Measurements from ENCODE around the gene TAF10. TPM values are rescaled to one million over a fixed set of nuclear protein-coding genes. Genes with fewer than 3 reads are reported as not detected.

The TAF10 gene
- total RNA-seq, 1 experiment from 2014 or later = 99.9 TPM

- DNase-seq (ENCODE audit: low read depth) = no peak
These were observed 29.1 kb upstream of the TAF10 start for GRCh38 chr11:6640985-6641701.

DNA sequence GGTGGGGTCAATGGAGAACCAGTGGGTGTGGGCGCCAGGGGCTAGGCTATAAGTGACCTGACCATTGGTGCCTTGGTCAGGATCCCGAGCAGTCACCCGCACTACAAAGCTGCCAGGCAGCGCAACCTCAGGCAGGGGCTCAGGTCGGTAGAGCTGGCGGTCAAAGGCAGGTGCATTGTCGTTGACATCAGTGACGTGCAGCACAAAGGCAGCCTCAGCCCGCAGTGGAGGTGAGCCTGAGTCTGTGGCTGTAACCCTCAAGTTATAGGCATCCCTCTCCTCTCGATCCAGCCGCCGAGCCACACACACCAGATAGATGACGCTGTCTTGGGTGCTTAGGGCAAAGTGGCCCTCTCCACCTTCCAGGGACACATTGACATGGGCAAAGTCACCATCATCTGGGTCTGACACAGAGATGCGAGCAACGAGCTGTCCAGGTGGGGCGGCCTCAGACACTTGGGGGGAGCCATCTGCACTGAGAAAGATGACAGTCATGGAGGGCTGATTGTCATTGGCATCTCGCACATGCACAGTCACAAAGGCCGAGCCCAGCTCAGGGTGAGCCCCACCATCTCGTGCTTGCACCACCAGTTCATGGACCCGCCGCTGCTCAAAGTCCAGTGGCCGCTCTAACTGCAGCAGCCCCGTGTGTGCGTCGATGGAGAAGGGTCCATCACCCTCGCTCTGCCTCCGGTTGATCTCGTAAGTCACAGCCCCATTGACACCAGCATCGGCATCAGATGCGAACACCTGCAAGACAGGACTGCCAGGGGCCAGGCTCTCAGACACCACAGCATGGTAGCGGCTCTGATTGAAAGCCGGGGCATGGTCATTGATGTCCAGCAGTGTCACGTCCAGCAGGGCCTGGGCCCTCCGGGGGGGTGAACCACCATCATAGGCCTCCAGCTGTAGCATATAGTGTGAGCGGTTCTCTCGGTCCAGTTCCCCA is 28.3 kb upstream of the TAF10 start:
- no peak for DNase-seq (ENCODE audit: low read depth)

- DNase-seq (ENCODE audit: low read depth) = no peak
These were observed 26.4 kb upstream of the TAF10 start for GRCh38 chr11:6638429-6638828.

GRCh38 chr11:6637871-6638270 is 25.9 kb upstream of the TAF10 start:
- no peak for DNase-seq (ENCODE audit: low read depth)

- no peak for DNase-seq (ENCODE audit: low read depth)
These were observed 24.5 kb upstream of the TAF10 start for GRCh38 chr11:6636480-6636879.

- peak; percentile 86 for DNase-seq (ENCODE audit: low read depth)
These were observed 23.3 kb upstream of the TAF10 start for GRCh38 chr11:6635082-6635932.

DNA sequence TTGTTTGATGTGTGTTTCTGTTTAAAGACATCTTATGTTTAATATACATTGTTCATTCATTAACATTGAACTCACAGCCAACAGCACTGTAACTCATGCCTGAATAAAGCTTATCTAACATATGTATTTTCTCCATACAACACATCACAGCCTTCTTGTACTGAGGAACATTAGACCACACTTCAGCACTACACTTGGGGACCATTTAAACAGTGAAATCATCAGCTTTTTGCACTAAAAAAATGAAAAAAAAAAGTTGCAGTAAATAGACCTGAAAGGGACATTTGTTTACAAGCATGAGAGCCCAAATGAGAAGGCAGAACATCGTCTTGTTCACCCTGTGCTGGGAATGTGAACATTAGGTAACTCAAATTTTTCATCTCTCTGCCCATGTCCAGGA is 22.5 kb upstream of the TAF10 start:
- DNase-seq (ENCODE audit: low read depth) = no peak

DNA sequence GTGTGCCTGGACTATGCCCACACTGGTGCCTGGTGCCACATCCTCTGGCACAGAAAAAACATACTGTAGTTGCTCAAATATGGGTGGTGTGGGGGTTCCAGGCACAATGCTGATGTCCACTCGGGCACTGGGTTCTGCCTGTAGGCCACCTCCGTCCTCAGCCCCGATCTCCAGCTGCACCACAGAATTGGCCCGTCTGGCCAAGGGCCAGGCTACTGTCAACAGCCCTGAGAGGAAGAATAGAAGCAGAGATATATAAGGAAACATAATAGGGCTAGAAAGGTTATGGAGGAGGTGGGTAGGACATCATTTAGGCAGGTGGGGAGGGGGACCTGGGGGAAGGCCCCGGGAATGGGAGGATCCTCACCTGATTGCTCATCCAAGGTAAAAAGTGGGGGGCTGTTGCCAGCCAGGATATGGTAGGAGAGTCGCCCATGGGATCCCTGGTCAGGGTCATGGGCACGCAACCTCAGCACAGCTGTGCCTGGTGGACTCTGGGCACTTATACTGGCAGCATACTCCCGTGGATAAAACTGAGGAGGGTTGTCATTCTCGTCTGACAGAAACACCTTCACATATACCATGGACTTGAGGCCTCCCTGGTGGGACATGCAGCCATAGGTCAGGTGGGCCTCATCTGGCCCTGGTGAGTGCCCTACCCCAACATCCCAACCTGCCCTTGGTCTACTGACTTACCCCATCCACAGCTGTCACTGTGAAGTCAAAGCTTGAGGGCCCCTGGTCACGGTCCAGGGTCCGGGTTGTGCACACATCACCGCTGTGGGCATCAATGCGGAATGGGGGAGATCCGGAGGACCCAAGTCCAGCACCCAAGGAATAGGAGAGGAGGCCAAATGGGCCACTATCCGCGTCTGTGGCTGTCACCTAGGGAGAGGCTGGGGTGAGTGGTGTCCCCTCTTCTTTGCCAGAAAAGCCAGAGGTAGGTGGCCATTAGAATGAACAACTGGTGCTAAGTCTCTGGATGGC is 21.7 kb upstream of the TAF10 start:
- no peak for DNase-seq (ENCODE audit: low read depth)

DNA sequence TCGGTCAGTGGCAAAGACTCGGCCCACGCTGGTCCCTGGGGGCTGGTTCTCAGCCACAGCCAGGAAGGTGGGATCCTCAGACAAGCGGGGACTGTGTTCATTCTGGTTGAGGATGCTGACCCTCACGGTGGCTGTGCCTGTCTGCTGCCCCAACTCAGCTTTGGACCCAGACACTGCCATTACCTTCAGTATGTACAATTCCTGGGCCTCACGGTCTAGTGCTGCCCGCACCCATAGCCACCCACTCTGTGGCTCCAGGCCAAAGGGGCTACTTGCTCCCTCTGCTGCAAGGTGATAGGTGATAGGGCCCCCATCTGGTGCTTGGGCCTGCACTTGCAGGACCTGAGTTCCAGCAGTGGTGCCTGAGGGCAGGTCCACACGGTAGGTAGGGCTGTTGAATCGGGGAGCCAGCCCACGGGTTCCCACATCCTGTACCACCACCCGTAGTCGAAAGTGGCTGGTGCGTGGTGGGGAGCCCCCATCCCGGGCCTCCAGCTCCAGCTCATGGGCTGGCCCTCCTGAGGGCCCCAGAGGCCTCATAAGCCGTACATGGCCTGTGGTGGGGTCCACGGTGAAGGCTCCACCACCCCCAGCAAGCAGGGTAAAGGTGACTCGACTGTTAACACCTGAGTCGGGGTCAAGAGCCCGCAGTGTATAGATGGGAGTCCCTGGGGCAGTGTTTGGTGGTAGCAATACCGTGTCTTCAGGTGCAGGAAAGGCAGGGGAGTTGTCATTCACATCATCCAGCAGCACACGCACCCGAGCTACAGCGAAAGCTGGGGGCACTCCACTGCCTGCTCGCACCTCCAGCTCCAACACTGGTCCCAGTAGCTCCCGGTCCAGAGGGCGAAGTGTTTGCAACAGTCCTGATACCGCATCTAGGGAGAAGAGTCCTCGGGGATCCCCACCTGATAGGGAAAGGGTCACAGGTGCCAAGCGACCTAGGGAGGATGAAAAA is 20.4 kb upstream of the TAF10 start:
- DNase-seq (ENCODE audit: low read depth) = no peak

- no peak for DNase-seq (ENCODE audit: low read depth)
These were observed 19.4 kb upstream of the TAF10 start for GRCh38 chr11:6631361-6631890.

GRCh38 chr11:6630632-6631291 is 18.7 kb upstream of the TAF10 start:
- DNase-seq (ENCODE audit: low read depth) = no peak

DNA sequence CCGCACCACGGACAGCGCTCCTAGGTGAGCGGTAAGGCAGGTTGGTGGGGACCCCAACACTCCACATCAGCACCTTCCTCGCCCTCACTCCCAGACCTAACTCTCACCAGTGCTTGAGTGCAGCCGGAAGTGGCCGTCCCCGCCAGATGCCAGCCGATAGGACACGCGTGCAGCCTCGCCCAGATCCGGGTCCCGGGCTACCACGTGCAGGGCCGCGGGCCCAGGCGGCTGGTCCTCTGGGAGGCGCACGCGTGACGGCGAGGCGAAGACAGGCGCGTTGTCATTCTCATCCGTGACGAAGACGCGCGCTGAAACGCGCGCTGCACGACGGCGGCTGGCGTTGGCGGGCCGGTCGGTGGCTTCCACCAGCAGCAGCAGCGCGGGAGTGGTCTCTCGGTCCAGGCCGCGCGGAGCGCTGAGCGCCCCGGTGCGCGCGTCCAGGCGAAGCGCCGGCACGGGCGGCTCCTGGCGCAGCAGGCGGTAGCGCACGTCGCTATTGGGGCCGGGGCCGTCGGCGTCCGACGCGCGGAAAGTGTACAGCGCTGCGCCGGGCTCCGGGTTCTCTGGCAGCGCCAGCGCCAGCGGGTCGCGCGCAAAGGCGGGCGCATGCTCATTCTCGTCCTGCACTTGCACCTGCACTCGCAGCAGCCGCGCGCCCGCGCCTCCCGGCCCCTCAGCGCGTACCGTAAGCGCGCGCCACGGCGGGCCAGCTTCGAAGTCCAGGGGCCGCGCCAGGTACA is 18.0 kb upstream of the TAF10 start:
- no peak for DNase-seq (ENCODE audit: low read depth)

- DNase-seq (ENCODE audit: low read depth) = no peak
These were observed 17.5 kb upstream of the TAF10 start for GRCh38 chr11:6629573-6629891.

- DNase-seq (ENCODE audit: low read depth) = no peak
These were observed 16.5 kb upstream of the TAF10 start for GRCh38 chr11:6628526-6628925.

DNA sequence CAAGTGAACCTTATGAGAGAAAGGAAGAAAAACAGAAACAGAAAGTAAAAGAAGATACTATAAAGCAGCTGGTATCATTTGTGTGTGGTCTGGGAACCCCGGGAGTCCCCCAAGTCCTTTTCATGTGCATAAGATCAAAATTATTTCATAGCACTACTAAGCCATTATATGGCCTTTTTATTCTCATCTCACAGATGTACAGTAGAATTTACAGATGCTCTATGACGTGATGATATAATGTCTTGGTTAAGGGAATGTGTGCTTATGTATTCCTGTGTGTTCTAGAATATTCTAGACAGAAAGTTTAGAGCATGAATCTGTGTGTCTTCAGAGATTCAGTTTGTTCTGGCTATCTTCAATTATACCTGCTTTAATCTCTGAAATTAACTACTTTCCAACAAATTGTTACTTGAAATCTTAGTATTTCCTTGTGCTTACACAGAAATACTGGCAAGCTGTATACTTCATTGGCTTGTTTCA is 15.8 kb upstream of the TAF10 start:
- DNase-seq (ENCODE audit: low read depth) = no peak

DNA sequence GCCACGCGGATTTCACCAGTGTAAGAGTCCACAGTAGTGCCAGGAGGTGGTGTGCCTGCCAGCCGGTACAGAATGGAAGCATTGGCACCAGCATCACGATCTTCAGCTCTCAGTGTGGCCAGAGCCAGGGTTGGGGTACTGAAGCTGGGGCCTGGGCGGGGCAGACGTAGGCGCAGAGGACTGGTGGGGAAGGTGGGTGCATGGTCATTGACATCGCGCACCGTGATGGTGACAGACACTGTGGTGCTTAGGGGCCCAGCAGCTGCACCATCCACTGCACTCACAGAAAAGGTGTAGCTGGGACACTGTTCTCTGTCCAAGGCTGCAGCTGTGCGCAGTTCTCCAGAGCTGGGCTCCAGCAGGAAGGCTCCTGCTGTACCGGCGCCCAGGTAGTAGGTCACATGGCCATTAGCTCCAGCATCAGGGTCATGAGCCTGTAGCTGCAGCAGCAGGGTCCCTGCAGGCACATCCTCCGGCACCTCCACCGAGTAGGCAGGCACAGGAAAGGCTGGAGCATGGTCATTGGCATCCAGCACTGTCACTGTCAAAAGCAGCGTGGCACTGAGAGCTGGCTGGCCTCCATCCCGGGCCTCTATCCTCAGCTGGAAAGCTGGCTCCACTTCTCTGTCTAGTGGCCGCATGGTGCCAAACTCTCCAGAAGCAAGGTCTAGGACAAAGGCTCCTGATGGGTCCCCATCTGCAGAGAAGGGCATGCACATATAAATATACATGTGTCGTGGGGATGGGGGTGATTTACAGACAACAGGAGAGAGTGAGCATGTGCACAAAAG is 15.2 kb upstream of the TAF10 start:
- no peak for DNase-seq (ENCODE audit: low read depth)

GRCh38 chr11:6625832-6626420 is 13.9 kb upstream of the TAF10 start:
- DNase-seq (ENCODE audit: low read depth) = no peak

Measured in LHCN-M2 (cell line).